Neural progenitor cell (in vitro differentiated cells): ENCODE measurements around the gene ENPP6. TPM values are rescaled to one million over a fixed set of nuclear protein-coding genes. Genes with fewer than 3 reads are reported as not detected.

ENCODE experiments used
- DNase-seq: peaks from one replicate; pipeline ENCODE4 v3.0.0-alpha.2; 2016; ENCODE audit warnings: low spot score
- H2AFZ ChIP-seq: fragments of 200-600 bp; sonication (generic); replicated peaks from 2 replicates; pipeline ENCODE4 v1.6.1; 2016; ENCODE audit warnings: antibody characterized with exemption
- H3F3A ChIP-seq: fragments of 200-600 bp; sonication (generic); 2 replicates; pipeline ENCODE4 v1.6.1; 2016; ENCODE audit warnings: antibody characterized with exemption, low read depth
- H3K27ac ChIP-seq: fragments of 200-600 bp; sonication (generic); 2 replicates; pipeline ENCODE4 v1.5.1; 2016; ENCODE audit warnings: mild to moderate bottlenecking
- H3K27me3 ChIP-seq: fragments of 200-600 bp; sonication (generic); 2 replicates; pipeline ENCODE4 v1.6.1; 2016; ENCODE audit warnings: mild to moderate bottlenecking, moderate library complexity
- H3K36me3 ChIP-seq: fragments of 200-600 bp; sonication (generic); 2 replicates; pipeline ENCODE4 v1.5.1; 2016
- H3K4me1 ChIP-seq: fragments of 200-600 bp; sonication (generic); 2 replicates; pipeline ENCODE4 v1.6.1; 2016; ENCODE audit warnings: mixed run types
- H3K4me2 ChIP-seq: fragments of 200-600 bp; sonication (generic); 2 replicates; pipeline ENCODE4 v1.6.1; 2016
- H3K4me3 ChIP-seq: fragments of 200-600 bp; sonication (generic); 2 replicates; pipeline ENCODE4 v1.5.1; 2016
- H3K79me2 ChIP-seq: fragments of 200-600 bp; sonication (generic); 2 replicates; pipeline ENCODE4 v1.6.1; 2016; ENCODE audit warnings: low read depth
- H3K9ac ChIP-seq: fragments of 200-600 bp; sonication (generic); 2 replicates; pipeline ENCODE4 v1.6.1; 2016
- H3K9me3 ChIP-seq: fragments of 200-600 bp; sonication (generic); 2 replicates; pipeline ENCODE4 v1.5.1; 2016; ENCODE audit warnings: low read depth
- H4K20me1 ChIP-seq: fragments of 200-600 bp; sonication (generic); 2 replicates; pipeline ENCODE4 v1.6.1; 2016; ENCODE audit warnings: low read depth
- H3K27ac Mint-ChIP-seq: 3 replicates; pipeline ENCODE4 v1.8.0; 2021; ENCODE audit warnings: mixed read lengths
- H3K27me3 Mint-ChIP-seq: 2 replicates; pipeline ENCODE4 v1.8.0; 2022; ENCODE audit warnings: low read depth, mild to moderate bottlenecking, inconsistent platforms, moderate library complexity, mixed read lengths; ENCODE audit not compliant: insufficient read depth
- H3K36me3 Mint-ChIP-seq: 3 replicates; pipeline ENCODE4 v1.8.0; 2021; ENCODE audit warnings: mixed read lengths
- H3K4me1 Mint-ChIP-seq: 3 replicates; pipeline ENCODE4 v1.8.0; 2021; ENCODE audit warnings: mixed read lengths
- H3K4me3 Mint-ChIP-seq: 3 replicates; pipeline ENCODE4 v1.8.0; 2021; ENCODE audit warnings: mild to moderate bottlenecking, moderate library complexity, mixed read lengths
- H3K9me3 Mint-ChIP-seq: 3 replicates; pipeline ENCODE4 v1.8.0; 2020; ENCODE audit warnings: mixed read lengths
- EZH2 ChIP-seq: fragments of 200-600 bp; sonication (generic); IDR thresholded peaks from 2 replicates; pipeline ENCODE4 v1.6.1; 2017; ENCODE audit warnings: antibody characterized with exemption, mild to moderate bottlenecking, moderate library complexity
- EZH2phosphoT487 ChIP-seq: fragments of 200-600 bp; sonication (generic); IDR thresholded peaks from 2 replicates; pipeline ENCODE4 v1.6.1; 2017; ENCODE audit warnings: antibody characterized with exemption
- total RNA-seq: library from RNA; depleted of rRNA; stranded (reverse); fragments of >200 nt; gene quantifications from 2 replicates; pipeline ENCODE4 v1.2.3, GENCODE V29; 2015; ENCODE audit warnings: low replicate concordance
- TF ChIP-seq, protein P1 (sequence below): fragments of 200-600 bp; sonication (generic); IDR thresholded peaks from 2 replicates; pipeline ENCODE4 v1.5.1; 2017; ENCODE audit warnings: antibody characterized with exemption, mild to moderate bottlenecking

ENPP6 gene
- total RNA-seq, 1 donor from 2014 or later = not detected

DNA sequence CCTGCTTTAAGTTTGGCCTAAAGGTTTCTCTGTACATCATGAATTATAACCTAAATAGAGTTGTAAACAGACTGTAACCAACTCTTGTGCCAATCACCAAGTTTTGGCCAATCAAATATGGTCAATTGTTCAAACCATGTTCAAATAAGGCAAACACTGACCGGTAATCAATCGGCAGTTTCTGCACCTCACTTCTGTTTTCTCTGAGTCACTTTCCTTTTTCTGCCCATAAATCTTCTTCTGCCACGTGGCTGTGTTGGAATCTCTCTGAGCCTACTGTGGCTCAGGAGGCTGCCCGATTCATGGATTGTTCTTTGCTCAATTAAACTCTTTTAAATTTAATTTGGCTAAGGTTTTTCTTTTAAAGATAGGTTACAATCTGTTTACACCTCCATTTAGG, 16.5 kb upstream of the ENPP6 start:
- Mint-ChIP-seq H3K27me3 (peaks cover 3% of the 10 kb centered on the region), H3K27ac (no peak overlapping the region), H3K9me3 (no peaks in the 10 kb centered on the region), H3K36me3 (no peaks in the 10 kb centered on the region), H3K4me1 (no peaks in the 10 kb centered on the region), H3K4me3 (no peak overlapping the region)
- no peaks in the 10 kb centered on the region for H3K36me3 ChIP-seq
- no peaks in the 10 kb centered on the region for H3K27me3 ChIP-seq
- no peaks in the 10 kb centered on the region for H3K4me1 ChIP-seq
- H3K9ac ChIP-seq = no peak overlapping the region
- H3K9me3 ChIP-seq = no peaks in the 10 kb centered on the region
- H3F3A ChIP-seq = no peaks in the 10 kb centered on the region
- no peak overlapping the region for H3K27ac ChIP-seq
- H3K79me2 ChIP-seq = no peaks in the 10 kb centered on the region
- no peak overlapping the region for H3K4me3 ChIP-seq
- TF ChIP-seq, protein P1, sequence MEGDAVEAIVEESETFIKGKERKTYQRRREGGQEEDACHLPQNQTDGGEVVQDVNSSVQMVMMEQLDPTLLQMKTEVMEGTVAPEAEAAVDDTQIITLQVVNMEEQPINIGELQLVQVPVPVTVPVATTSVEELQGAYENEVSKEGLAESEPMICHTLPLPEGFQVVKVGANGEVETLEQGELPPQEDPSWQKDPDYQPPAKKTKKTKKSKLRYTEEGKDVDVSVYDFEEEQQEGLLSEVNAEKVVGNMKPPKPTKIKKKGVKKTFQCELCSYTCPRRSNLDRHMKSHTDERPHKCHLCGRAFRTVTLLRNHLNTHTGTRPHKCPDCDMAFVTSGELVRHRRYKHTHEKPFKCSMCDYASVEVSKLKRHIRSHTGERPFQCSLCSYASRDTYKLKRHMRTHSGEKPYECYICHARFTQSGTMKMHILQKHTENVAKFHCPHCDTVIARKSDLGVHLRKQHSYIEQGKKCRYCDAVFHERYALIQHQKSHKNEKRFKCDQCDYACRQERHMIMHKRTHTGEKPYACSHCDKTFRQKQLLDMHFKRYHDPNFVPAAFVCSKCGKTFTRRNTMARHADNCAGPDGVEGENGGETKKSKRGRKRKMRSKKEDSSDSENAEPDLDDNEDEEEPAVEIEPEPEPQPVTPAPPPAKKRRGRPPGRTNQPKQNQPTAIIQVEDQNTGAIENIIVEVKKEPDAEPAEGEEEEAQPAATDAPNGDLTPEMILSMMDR = no peak
- TF ChIP-seq EZH2 (no peak), EZH2phosphoT487 (no peak)
- no peak overlapping the region for H3K4me2 ChIP-seq
- no peaks in the 10 kb centered on the region for H4K20me1 ChIP-seq
- no peak overlapping the region for H2AFZ ChIP-seq
- no peak for DNase-seq

GRCh38 chr4:184232975-184233374, 15.3 kb upstream of the ENPP6 start:
- H3K9me3 ChIP-seq = no peaks in the 10 kb centered on the region
- H3K4me1 Mint-ChIP-seq = no peaks in the 10 kb centered on the region
- peaks cover 3% of the 10 kb centered on the region for H3K27me3 Mint-ChIP-seq
- no peaks in the 10 kb centered on the region for H3K79me2 ChIP-seq
- H3K4me2 ChIP-seq = no peak overlapping the region
- no peaks in the 10 kb centered on the region for H3K36me3 ChIP-seq
- no peak overlapping the region for H3K9ac ChIP-seq
- H3K4me3 Mint-ChIP-seq = no peak overlapping the region
- no peak overlapping the region for H2AFZ ChIP-seq
- DNase-seq = no peak
- H3K4me1 ChIP-seq = no peaks in the 10 kb centered on the region
- H3K27ac ChIP-seq = no peak overlapping the region
- H4K20me1 ChIP-seq = no peaks in the 10 kb centered on the region
- no peaks in the 10 kb centered on the region for H3K36me3 Mint-ChIP-seq
- no peaks in the 10 kb centered on the region for H3K27me3 ChIP-seq
- H3K9me3 Mint-ChIP-seq = no peaks in the 10 kb centered on the region
- H3K4me3 ChIP-seq = no peak overlapping the region
- no peak for TF ChIP-seq EZH2
- TF ChIP-seq, protein P1 = no peak
- no peak for TF ChIP-seq EZH2phosphoT487
- no peaks in the 10 kb centered on the region for H3F3A ChIP-seq
- H3K27ac Mint-ChIP-seq = no peak overlapping the region

DNA sequence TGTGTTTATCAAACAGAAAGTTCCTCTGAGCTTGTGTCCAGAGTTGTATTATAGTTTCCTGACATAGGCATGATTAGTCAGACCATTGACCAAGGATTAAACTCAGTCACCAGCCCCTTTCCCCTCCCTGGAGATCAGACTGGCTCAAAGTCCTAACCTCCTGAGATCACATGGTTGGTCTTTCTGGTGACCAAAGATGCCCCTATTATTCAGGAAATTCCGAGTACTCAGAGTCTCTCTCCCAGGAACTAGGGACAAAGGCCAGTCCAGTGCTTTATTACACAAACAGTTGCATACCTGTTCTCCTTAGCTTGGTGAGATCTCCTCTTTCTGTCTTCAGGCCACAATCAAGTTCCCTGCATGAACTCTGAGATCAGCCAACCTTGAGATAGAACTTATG, 14.5 kb upstream of the ENPP6 start:
- Histone ChIP-seq H3K9me3 (no peaks in the 10 kb centered on the region), H3F3A (no peaks in the 10 kb centered on the region), H3K4me2 (no peak overlapping the region), H2AFZ (no peak overlapping the region), H3K79me2 (no peaks in the 10 kb centered on the region), H4K20me1 (no peaks in the 10 kb centered on the region), H3K9ac (no peak overlapping the region), H3K4me3 (no peak overlapping the region), H3K27ac (no peak overlapping the region), H3K4me1 (no peaks in the 10 kb centered on the region), H3K36me3 (no peaks in the 10 kb centered on the region), H3K27me3 (no peaks in the 10 kb centered on the region)
- Mint-ChIP-seq H3K4me3 (no peak overlapping the region), H3K36me3 (no peaks in the 10 kb centered on the region), H3K27ac (no peak overlapping the region), H3K27me3 (peaks cover 3% of the 10 kb centered on the region), H3K4me1 (no peaks in the 10 kb centered on the region), H3K9me3 (no peaks in the 10 kb centered on the region)
- DNase-seq = no peak
- TF ChIP-seq, protein P1 = no peak

GRCh38 chr4:184231573-184231972, 13.9 kb upstream of the ENPP6 start:
- H3K4me3 Mint-ChIP-seq = no peak overlapping the region
- Histone ChIP-seq H3K36me3 (no peaks in the 10 kb centered on the region), H3K9ac (no peak overlapping the region), H3K9me3 (no peaks in the 10 kb centered on the region), H3K4me2 (no peak overlapping the region), H3K27me3 (no peaks in the 10 kb centered on the region), H4K20me1 (no peaks in the 10 kb centered on the region), H2AFZ (no peak overlapping the region), H3F3A (no peaks in the 10 kb centered on the region), H3K27ac (no peak overlapping the region), H3K4me3 (no peak overlapping the region), H3K4me1 (no peaks in the 10 kb centered on the region), H3K79me2 (no peaks in the 10 kb centered on the region)
- H3K36me3 Mint-ChIP-seq = no peaks in the 10 kb centered on the region
- TF ChIP-seq EZH2phosphoT487 (no peak), EZH2 (no peak)
- TF ChIP-seq, protein P1 = no peak
- no peak overlapping the region for H3K27ac Mint-ChIP-seq
- H3K4me1 Mint-ChIP-seq = no peaks in the 10 kb centered on the region
- no peak for DNase-seq
- peaks cover 3% of the 10 kb centered on the region for H3K27me3 Mint-ChIP-seq
- no peaks in the 10 kb centered on the region for H3K9me3 Mint-ChIP-seq
